IPS-NIHi7 (cell line): Measurements from ENCODE around the gene TKTL1.

Experiments used
- DNase-seq: peaks from one replicate; pipeline ENCODE4 v3.0.0; 2012; ENCODE audit warnings: mixed read lengths; ENCODE audit errors: extremely low spot score

TKTL1 gene

DNA sequence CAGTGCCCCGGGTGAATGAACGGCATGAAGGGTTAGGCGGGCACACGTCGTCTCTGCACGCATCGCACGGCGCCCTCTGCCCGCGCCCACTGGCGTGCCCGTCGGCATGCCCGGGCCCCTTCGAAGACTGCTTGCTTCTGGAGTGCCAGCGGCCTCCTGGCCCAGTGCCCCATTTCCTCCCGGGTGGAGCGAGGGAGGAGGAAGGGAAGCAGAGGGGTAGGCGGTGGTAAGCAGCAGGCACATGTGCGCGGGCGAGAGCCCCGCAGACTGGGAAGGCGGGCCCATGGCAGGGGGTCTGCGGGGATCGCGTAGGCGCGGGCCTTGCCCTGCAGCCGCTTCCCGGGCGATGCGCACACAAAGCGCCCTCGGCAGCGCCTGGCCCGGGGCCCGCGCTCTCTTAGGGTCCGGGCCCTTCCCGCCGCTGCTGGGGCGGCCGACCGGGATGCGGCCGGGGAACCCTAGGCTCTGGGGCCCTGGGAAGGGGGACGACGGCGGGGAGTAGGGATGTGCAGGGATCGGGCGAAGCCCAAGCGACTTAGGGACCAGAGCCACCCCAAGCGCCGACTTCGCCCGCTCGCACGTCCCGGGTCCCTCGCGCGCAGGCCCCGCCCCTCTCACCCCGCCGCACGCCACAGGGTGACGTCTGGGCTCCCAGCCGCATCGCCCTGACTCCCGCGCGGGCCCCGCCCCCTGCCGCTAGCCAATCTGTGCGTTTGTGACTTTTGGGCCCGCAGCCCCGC, 82.6 kb downstream of the TKTL1 start:
- DNase-seq: no peak

- DNase-seq: peak; percentile 72
Measured at GRCh38 chrX:154378799-154379568, 83.4 kb downstream of the TKTL1 start, which contains the start of gene EMD. TSS of gene EMD (plus strand) at chrX:154379295. CDS start at chrX:154379485, 190 bp downstream.

- DNase-seq: no peak
Measured at GRCh38 chrX:154379569-154379951, 84.0 kb downstream of the TKTL1 start.
